K562 (cell line): Measurements from ENCODE around the gene HSPA14. TPM values are rescaled to one million over a fixed set of nuclear protein-coding genes. Genes with fewer than 3 reads are reported as not detected.

Experiments
- TARDBP ChIP-seq: fragments of 450-650 bp; IDR thresholded peaks from 2 replicates; pipeline ENCODE4 v1.6.1; 2016
- TEAD4 ChIP-seq, 2 experiments: sonication (generic) in 1 of 2; formaldehyde crosslinking in 1 of 2; IDR thresholded peaks; 2 replicates each; pipeline versions ENCODE4 v1.6.1 to v1.8.0; 2012 to 2022; ENCODE audit warnings: borderline replicate concordance in 1 of 2, inconsistent platforms in 1 of 2, low read length in 1 of 2, mild to moderate bottlenecking in 1 of 2, missing genetic modification reagents in 1 of 2
- ZNF699 ChIP-seq: fragments of 250-450 bp; sonication (Bioruptor Pico); IDR thresholded peaks from 2 replicates; pipeline ENCODE4 v1.8.0; 2021; ENCODE audit warnings: mild to moderate bottlenecking, moderate library complexity; ENCODE audit not compliant: insufficient replicate concordance
- polyA plus RNA-seq, 8 experiments: library from polyadenylated mRNA; depleted of rRNA in 4 of 8; stranded (reverse) in 5 of 8; unstranded in 3 of 8; fragments of >200 nt; fragmentation: Nextera tagmentation in 2 of 8; fragmentation: Illumina TruSeq in 1 of 8; extraction: Ambion mirVana in 2 of 8; extraction: Trizol in 1 of 8; gene quantifications; 2 replicates each; pipeline versions ENCODE4 v1.2.1 to v1.2.3, GENCODE V29; 2011 to 2014; ENCODE audit warnings: inconsistent platforms in 1 of 8, missing spikeins in 1 of 8
- total RNA-seq, 7 experiments: library from RNA; depleted of rRNA in 6 of 7; stranded (reverse); fragments of >200 nt in 6 of 7; fragmentation: Illumina TruSeq in 2 of 7; extraction: Trizol in 2 of 7; gene quantifications; 2 replicates each; pipeline versions ENCODE4 v1.2.1 to v1.2.3, GENCODE V29; 2011 to 2021; ENCODE audit warnings: low replicate concordance in 1 of 7
- TF ChIP-seq, protein P1 (sequence below): fragments of 450-650 bp; IDR thresholded peaks from 2 replicates; pipeline ENCODE4 v1.6.1; 2014; ENCODE audit warnings: low read depth, mild to moderate bottlenecking, moderate library complexity, borderline replicate concordance
- TF ChIP-seq, protein P2 (sequence below): sonication (generic); formaldehyde crosslinking; IDR thresholded peaks from 2 replicates; pipeline ENCODE4 v1.8.1; 2023; ENCODE audit warnings: missing genetic modification reagents, mild to moderate bottlenecking, borderline replicate concordance
- TF ChIP-seq, protein P3 (sequence below): fragments of 450-650 bp; IDR thresholded peaks from 2 replicates; pipeline ENCODE4 v1.6.1; 2018; ENCODE audit warnings: mild to moderate bottlenecking, low read depth; ENCODE audit not compliant: partially characterized antibody

Gene HSPA14
- total and polyA plus RNA-seq, 9 of the 15 experiments (the other 6 are each of a cell fraction or from before 2014, with no cell fraction given), result 41.9 to 75.0 (median 63.2) TPM

DNA sequence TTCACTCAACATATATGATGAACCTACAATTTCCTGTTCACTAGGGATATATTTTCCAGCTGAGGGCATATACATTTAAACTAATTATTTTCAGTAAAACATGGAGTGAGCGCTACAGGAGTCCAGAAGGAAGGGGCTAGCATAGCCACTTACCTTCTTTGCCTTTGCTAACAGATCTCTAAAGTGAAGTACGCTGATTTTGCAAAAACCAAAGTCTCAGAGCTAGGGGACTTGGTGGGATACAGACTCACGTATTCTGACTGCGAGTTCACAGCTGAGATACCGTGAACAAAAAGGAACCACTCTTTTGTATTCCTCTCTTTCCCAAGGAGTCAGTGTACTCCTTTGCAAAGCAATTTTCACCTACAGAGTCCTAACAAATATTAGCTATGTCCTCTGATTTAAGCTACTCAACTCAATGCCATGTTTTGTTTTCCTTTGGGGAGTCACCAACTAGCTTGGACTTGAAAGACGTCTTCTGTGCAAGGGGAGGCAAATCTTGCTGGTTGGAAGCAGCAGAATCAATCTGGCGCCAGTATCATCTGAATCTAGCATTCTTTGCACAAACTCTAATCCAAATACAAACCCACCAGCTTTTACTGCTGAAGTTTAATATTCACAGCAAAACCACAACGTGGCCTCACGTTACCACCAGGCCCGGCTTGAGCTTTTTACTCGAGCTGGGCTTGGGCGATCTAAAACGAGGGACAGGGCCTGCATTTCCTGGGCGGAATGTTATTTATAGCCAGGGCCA lies 926 bp upstream of the HSPA14 start (continued):
- TF ChIP-seq, protein P1, sequence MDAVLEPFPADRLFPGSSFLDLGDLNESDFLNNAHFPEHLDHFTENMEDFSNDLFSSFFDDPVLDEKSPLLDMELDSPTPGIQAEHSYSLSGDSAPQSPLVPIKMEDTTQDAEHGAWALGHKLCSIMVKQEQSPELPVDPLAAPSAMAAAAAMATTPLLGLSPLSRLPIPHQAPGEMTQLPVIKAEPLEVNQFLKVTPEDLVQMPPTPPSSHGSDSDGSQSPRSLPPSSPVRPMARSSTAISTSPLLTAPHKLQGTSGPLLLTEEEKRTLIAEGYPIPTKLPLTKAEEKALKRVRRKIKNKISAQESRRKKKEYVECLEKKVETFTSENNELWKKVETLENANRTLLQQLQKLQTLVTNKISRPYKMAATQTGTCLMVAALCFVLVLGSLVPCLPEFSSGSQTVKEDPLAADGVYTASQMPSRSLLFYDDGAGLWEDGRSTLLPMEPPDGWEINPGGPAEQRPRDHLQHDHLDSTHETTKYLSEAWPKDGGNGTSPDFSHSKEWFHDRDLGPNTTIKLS, result 0 out of 2 replicates have a peak, but pooled peaks have one; percentile 15
- TF ChIP-seq ZNF699 (CRISPR knock-in tag), result no peak
- TF ChIP-seq TEAD4 (IDR thresholded peaks at IDR 0.05; ENCODE audit: low read length), result no peak
- TF ChIP-seq TEAD4 (CRISPR knock-in tag; IDR thresholded peaks at IDR 0.05; ENCODE audit: borderline replicate concordance), result no peak
- TF ChIP-seq, protein P2, sequence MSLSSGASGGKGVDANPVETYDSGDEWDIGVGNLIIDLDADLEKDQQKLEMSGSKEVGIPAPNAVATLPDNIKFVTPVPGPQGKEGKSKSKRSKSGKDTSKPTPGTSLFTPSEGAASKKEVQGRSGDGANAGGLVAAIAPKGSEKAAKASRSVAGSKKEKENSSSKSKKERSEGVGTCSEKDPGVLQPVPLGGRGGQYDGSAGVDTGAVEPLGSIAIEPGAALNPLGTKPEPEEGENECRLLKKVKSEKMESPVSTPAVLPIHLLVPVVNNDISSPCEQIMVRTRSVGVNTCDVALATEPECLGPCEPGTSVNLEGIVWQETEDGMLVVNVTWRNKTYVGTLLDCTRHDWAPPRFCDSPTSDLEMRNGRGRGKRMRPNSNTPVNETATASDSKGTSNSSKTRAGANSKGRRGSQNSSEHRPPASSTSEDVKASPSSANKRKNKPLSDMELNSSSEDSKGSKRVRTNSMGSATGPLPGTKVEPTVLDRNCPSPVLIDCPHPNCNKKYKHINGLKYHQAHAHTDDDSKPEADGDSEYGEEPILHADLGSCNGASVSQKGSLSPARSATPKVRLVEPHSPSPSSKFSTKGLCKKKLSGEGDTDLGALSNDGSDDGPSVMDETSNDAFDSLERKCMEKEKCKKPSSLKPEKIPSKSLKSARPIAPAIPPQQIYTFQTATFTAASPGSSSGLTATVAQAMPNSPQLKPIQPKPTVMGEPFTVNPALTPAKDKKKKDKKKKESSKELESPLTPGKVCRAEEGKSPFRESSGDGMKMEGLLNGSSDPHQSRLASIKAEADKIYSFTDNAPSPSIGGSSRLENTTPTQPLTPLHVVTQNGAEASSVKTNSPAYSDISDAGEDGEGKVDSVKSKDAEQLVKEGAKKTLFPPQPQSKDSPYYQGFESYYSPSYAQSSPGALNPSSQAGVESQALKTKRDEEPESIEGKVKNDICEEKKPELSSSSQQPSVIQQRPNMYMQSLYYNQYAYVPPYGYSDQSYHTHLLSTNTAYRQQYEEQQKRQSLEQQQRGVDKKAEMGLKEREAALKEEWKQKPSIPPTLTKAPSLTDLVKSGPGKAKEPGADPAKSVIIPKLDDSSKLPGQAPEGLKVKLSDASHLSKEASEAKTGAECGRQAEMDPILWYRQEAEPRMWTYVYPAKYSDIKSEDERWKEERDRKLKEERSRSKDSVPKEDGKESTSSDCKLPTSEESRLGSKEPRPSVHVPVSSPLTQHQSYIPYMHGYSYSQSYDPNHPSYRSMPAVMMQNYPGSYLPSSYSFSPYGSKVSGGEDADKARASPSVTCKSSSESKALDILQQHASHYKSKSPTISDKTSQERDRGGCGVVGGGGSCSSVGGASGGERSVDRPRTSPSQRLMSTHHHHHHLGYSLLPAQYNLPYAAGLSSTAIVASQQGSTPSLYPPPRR (CRISPR knock-in tag), result no peak
- TF ChIP-seq, protein P3, sequence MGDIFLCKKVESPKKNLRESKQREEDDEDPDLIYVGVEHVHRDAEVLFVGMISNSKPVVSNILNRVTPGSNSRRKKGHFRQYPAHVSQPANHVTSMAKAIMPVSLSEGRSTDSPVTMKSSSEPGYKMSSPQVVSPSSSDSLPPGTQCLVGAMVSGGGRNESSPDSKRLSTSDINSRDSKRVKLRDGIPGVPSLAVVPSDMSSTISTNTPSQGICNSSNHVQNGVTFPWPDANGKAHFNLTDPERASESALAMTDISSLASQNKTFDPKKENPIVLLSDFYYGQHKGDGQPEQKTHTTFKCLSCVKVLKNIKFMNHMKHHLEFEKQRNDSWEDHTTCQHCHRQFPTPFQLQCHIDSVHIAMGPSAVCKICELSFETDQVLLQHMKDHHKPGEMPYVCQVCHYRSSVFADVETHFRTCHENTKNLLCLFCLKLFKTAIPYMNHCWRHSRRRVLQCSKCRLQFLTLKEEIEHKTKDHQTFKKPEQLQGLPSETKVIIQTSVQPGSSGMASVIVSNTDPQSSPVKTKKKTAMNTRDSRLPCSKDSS, result no peak
- no peak for TF ChIP-seq TARDBP
